Measurements from ENCODE around the gene ALMS1. TPM values are rescaled to one million over a fixed set of nuclear protein-coding genes. Genes with fewer than 3 reads are reported as not detected.

The ALMS1 gene
- total RNA-seq, 1 experiment from 2014 or later: 84.7 TPM

DNA sequence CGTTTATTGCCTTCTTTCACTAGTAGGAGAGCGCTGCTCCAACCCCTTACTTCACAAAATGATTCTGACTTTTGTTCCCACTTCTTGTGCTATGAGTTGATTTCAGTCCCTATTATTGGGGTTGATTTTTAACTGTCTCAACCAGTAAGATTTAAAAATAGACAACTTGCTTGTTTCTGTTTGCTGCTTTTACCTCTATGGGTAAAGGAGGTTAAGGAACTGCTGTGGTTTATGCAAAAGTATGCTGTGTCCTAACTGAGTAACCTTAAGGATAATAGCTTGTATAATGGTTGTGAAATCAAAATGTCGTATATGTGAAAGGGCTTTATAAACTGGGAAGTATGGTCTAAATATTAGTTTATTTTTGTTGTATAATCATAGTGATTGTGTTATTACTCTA is 22.6 kb downstream of the ALMS1 start:
- peak overlapping the region; percentile 28 for H3K27ac ChIP-seq (ENCODE audit: low read length)
- no peaks in the 10 kb centered on the region for H4K20me1 ChIP-seq (ENCODE audit: insufficient read depth, low read depth, low read length)
- H3K79me2 ChIP-seq (ENCODE audit: low read length): peaks cover 94% of the 10 kb centered on the region
- H3K36me3 ChIP-seq (ENCODE audit: insufficient read depth, low read length): peaks cover 19% of the 10 kb centered on the region
- no peaks in the 10 kb centered on the region for H3K9me2 ChIP-seq (replicated peaks; ENCODE audit: insufficient read depth, low read length)
- H3K4me1 ChIP-seq (ENCODE audit: low read length): peaks cover 31% of the 10 kb centered on the region
- no peak overlapping the region for H2AFZ ChIP-seq (ENCODE audit: low read length)
- peak overlapping the region; percentile 3 for H3K4me2 ChIP-seq (ENCODE audit: low read depth, low read length, poor library complexity, severe bottlenecking)
- no peak overlapping the region for H3K9ac ChIP-seq (ENCODE audit: low read length)
- H3K9me3 ChIP-seq (ENCODE audit: low read length): peaks cover 15% of the 10 kb centered on the region
- H3K27me3 ChIP-seq (ENCODE audit: low read length): no peaks in the 10 kb centered on the region
- H3K4me3 ChIP-seq (ENCODE audit: low read length): no peak overlapping the region
- no peak for DNase-seq

DNA sequence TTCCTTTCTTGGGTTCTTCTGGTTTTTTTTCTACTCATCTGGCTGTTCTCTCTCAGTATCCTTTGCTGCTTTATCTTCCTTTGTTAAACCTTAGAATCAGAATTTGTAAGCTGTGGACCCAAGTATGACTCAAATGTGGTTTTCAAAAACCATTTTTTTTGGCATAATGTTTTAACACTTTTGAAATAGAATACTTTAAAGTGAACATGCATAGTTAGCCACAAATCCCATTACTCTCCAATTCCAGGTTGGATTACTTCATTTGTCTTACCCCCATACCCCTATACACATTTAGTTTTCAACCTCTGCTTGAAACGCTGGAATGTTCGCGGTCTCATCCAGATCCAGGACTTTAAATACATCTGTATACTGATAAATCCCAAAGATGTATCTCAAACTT is 29.1 kb downstream of the ALMS1 start:
- Histone ChIP-seq H3K4me2 (ENCODE audit: low read depth, low read length, poor library complexity, severe bottlenecking) (no peak overlapping the region), H2AFZ (ENCODE audit: low read length) (no peak overlapping the region), H3K27me3 (ENCODE audit: low read length) (no peaks in the 10 kb centered on the region), H3K79me2 (ENCODE audit: low read length) (peaks cover 99% of the 10 kb centered on the region), H3K9me3 (ENCODE audit: low read length) (no peaks in the 10 kb centered on the region), H3K27ac (ENCODE audit: low read length) (0 out of 2 replicates have a peak overlapping the region, but pooled peaks have one; percentile 6), H3K4me1 (ENCODE audit: low read length) (peaks cover 25% of the 10 kb centered on the region), H3K9ac (ENCODE audit: low read length) (no peak overlapping the region), H4K20me1 (ENCODE audit: insufficient read depth, low read depth, low read length) (no peaks in the 10 kb centered on the region), H3K36me3 (ENCODE audit: insufficient read depth, low read length) (peaks cover 8% of the 10 kb centered on the region), H3K4me3 (ENCODE audit: low read length) (no peak overlapping the region), H3K9me2 (replicated peaks; ENCODE audit: insufficient read depth, low read length) (no peaks in the 10 kb centered on the region)
- DNase-seq: no peak

DNA sequence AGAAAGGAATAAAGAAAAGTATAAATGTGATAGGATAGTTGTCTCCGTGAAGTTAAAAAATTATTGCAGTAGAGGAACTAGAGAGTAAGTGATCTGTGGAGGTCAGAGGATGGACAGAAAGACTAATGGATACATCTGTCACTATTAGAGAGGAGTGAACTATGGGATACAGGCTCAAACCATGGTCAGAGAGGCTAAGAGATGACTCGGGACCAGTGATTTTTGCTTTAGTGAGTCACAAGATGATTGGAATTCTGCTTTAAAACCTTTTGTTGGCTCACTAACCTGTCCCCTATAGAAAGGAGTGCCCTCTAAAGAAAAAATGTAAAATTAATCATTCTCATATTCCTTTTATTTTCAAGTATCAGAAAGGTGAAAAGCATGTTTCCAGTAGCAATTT is 30.3 kb downstream of the ALMS1 start:
- H3K4me2 ChIP-seq (ENCODE audit: low read depth, low read length, poor library complexity, severe bottlenecking): no peak overlapping the region
- peaks cover 13% of the 10 kb centered on the region; the same call in 1 of the 2 replicates for H3K36me3 ChIP-seq (ENCODE audit: insufficient read depth, low read length)
- no peaks in the 10 kb centered on the region for H4K20me1 ChIP-seq (ENCODE audit: insufficient read depth, low read depth, low read length)
- DNase-seq: no peak
- H3K4me1 ChIP-seq (ENCODE audit: low read length): peaks cover 30% of the 10 kb centered on the region
- H3K9me3 ChIP-seq (ENCODE audit: low read length): no peaks in the 10 kb centered on the region
- H3K27ac ChIP-seq (ENCODE audit: low read length): no peak overlapping the region
- H3K9ac ChIP-seq (ENCODE audit: low read length): no peak overlapping the region
- peaks cover 99% of the 10 kb centered on the region for H3K79me2 ChIP-seq (ENCODE audit: low read length)
- H3K4me3 ChIP-seq (ENCODE audit: low read length): no peak overlapping the region
- H2AFZ ChIP-seq (ENCODE audit: low read length): no peak overlapping the region
- H3K27me3 ChIP-seq (ENCODE audit: low read length): no peaks in the 10 kb centered on the region
- H3K9me2 ChIP-seq (replicated peaks; ENCODE audit: insufficient read depth, low read length): no peaks in the 10 kb centered on the region

DNA sequence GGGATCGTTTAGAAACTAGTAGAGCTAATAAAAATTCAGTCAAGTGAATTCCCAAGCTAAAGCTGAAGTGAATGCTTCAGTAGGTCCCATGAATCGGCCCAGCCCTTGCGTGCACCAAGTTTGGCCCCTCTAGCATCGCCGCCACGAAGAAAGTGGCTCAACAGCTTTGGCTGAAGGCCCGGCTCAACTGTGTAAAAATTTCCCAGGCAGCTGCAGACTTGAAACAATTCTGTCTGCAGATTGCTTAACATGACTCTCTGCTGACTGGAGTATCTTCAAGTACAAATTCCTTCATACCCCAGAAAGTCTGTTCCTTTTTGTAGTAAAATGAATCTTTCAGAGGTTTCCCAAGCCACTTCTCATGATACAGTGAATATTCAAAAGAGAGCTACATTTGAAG is 32.7 kb downstream of the ALMS1 start:
- peaks cover 24% of the 10 kb centered on the region; the same call in 1 of the 2 replicates for H3K36me3 ChIP-seq (ENCODE audit: insufficient read depth, low read length)
- no peak overlapping the region for H3K9ac ChIP-seq (ENCODE audit: low read length)
- no peak for DNase-seq
- no peaks in the 10 kb centered on the region for H3K27me3 ChIP-seq (ENCODE audit: low read length)
- no peak overlapping the region for H2AFZ ChIP-seq (ENCODE audit: low read length)
- no peaks in the 10 kb centered on the region for H3K9me2 ChIP-seq (replicated peaks; ENCODE audit: insufficient read depth, low read length)
- H4K20me1 ChIP-seq (ENCODE audit: insufficient read depth, low read depth, low read length): no peaks in the 10 kb centered on the region
- peaks cover 95% of the 10 kb centered on the region for H3K79me2 ChIP-seq (ENCODE audit: low read length)
- no peak overlapping the region for H3K4me2 ChIP-seq (ENCODE audit: low read depth, low read length, poor library complexity, severe bottlenecking)
- no peaks in the 10 kb centered on the region for H3K9me3 ChIP-seq (ENCODE audit: low read length)
- H3K4me1 ChIP-seq (ENCODE audit: low read length): peaks cover 43% of the 10 kb centered on the region
- H3K4me3 ChIP-seq (ENCODE audit: low read length): no peak overlapping the region
- H3K27ac ChIP-seq (ENCODE audit: low read length): peak overlapping the region; percentile 9; the same call in 1 of the 2 replicates

DNA sequence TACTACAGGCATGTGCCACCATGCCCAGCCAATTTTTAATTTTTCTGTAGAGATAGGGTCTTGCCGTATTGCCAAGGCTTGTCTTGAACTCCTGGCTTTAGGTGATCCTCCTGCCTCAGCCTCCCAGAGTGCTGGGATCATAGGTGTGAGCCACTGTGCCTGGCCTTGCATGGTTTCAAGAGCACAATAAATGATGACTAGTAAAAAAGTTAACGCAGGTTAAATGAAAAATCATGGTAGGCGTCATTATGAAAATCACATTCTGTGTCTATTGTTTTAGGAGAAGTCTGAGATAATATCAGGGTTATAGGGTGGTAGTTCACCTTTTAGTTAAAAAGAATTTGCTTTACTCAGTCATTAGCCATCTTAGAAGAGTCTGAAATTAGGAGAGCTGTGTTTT is 38.3 kb downstream of the ALMS1 start:
- no peak overlapping the region for H2AFZ ChIP-seq (ENCODE audit: low read length)
- no peaks in the 10 kb centered on the region for H3K9me2 ChIP-seq (replicated peaks; ENCODE audit: insufficient read depth, low read length)
- peaks cover 63% of the 10 kb centered on the region for H3K79me2 ChIP-seq (ENCODE audit: low read length)
- H3K36me3 ChIP-seq (ENCODE audit: insufficient read depth, low read length): peaks cover 36% of the 10 kb centered on the region
- no peak overlapping the region for H3K4me3 ChIP-seq (ENCODE audit: low read length)
- H3K4me1 ChIP-seq (ENCODE audit: low read length): peaks cover 61% of the 10 kb centered on the region
- H3K27ac ChIP-seq (ENCODE audit: low read length): no peak overlapping the region
- no peak for DNase-seq
- no peaks in the 10 kb centered on the region for H4K20me1 ChIP-seq (ENCODE audit: insufficient read depth, low read depth, low read length)
- H3K9ac ChIP-seq (ENCODE audit: low read length): no peak overlapping the region
- no peak overlapping the region for H3K4me2 ChIP-seq (ENCODE audit: low read depth, low read length, poor library complexity, severe bottlenecking)
- no peaks in the 10 kb centered on the region for H3K27me3 ChIP-seq (ENCODE audit: low read length)
- H3K9me3 ChIP-seq (ENCODE audit: low read length): no peaks in the 10 kb centered on the region

DNA sequence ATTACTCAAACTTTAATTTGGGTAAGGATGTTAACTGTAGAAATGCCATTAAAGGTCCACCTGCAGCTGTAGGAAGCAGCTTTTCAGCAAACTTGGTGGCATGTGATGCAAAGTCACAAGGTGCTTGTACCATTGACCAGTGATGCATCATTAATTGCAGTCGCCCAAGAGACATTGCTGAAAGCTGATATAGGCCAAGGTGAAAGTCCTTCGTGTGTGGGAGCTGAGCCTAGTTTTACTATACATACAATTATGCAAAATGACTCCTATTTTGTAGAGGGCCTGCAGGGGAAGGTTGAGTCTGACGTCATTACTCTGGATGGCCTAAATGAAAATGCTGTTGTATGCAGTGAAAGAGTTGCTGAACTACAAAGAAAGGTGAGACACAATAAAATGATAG is 40.5 kb downstream of the ALMS1 start:
- Histone ChIP-seq H3K9me2 (replicated peaks; ENCODE audit: insufficient read depth, low read length) (no peaks in the 10 kb centered on the region), H3K79me2 (ENCODE audit: low read length) (peaks cover 44% of the 10 kb centered on the region), H4K20me1 (ENCODE audit: insufficient read depth, low read depth, low read length) (no peaks in the 10 kb centered on the region), H3K4me2 (ENCODE audit: low read depth, low read length, poor library complexity, severe bottlenecking) (peak overlapping the region; percentile 42), H3K4me3 (ENCODE audit: low read length) (peak overlapping the region; percentile 3; the same call in 1 of the 2 replicates), H3K4me1 (ENCODE audit: low read length) (peaks cover 54% of the 10 kb centered on the region), H3K9me3 (ENCODE audit: low read length) (no peaks in the 10 kb centered on the region), H3K27ac (ENCODE audit: low read length) (peak overlapping the region; percentile 83), H3K36me3 (ENCODE audit: insufficient read depth, low read length) (peaks cover 22% of the 10 kb centered on the region), H3K27me3 (ENCODE audit: low read length) (no peaks in the 10 kb centered on the region), H3K9ac (ENCODE audit: low read length) (0 out of 2 replicates have a peak overlapping the region, but pooled peaks have one; percentile 7), H2AFZ (ENCODE audit: low read length) (no peak overlapping the region)
- DNase-seq: peak; percentile 79

DNA sequence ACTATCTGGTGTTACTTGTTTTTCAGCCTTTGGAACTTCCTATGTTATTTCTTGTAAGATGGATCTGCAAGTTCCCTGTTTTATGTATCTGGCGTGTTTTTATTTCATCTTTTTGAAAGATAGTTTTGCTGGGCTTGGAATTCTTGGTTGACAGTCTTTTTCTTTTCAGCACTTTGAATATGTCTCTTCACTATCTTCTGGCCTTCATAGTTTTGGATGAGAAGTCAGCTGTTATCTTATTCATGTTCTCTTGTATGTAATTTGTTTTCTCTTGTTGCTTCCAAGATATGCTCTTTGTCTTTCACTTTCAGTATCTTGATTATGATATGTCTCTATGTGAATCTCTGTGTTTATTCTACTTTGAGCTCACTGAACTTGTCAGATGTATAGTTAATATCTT is 50.4 kb downstream of the ALMS1 start:
- Histone ChIP-seq H2AFZ (ENCODE audit: low read length) (no peak overlapping the region), H3K9me2 (replicated peaks; ENCODE audit: insufficient read depth, low read length) (no peaks in the 10 kb centered on the region), H3K4me1 (ENCODE audit: low read length) (no peaks in the 10 kb centered on the region), H3K36me3 (ENCODE audit: insufficient read depth, low read length) (peaks cover 73% of the 10 kb centered on the region), H3K4me3 (ENCODE audit: low read length) (no peak overlapping the region), H3K79me2 (ENCODE audit: low read length) (peaks cover 60% of the 10 kb centered on the region), H3K9me3 (ENCODE audit: low read length) (peaks cover 16% of the 10 kb centered on the region), H3K9ac (ENCODE audit: low read length) (no peak overlapping the region), H3K27ac (ENCODE audit: low read length) (no peak overlapping the region), H4K20me1 (ENCODE audit: insufficient read depth, low read depth, low read length) (no peaks in the 10 kb centered on the region), H3K4me2 (ENCODE audit: low read depth, low read length, poor library complexity, severe bottlenecking) (no peak overlapping the region), H3K27me3 (ENCODE audit: low read length) (no peaks in the 10 kb centered on the region)
- no peak for DNase-seq

DNA sequence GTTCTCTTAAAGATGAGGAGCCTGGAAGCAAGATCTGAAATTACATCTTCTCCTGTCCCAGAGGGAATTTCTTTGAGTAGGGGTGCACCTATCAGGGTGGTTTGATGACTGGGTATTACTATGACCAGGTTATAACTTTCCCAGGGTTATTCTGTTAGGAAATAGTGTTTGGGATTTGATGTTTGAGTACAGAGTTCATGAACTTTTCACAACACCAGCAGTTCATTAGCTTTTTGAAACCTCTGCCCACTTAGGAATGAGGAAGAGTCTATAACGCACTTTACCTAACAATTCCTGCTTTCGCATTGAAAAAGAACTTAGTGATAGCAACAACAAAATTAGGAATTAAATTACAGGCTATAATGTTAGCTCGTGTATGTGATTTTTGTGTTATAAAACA is 58.6 kb downstream of the ALMS1 start:
- Histone ChIP-seq H3K9me2 (replicated peaks; ENCODE audit: insufficient read depth, low read length) (no peaks in the 10 kb centered on the region), H3K27me3 (ENCODE audit: low read length) (no peaks in the 10 kb centered on the region), H3K27ac (ENCODE audit: low read length) (no peak overlapping the region), H3K4me1 (ENCODE audit: low read length) (no peaks in the 10 kb centered on the region), H3K4me2 (ENCODE audit: low read depth, low read length, poor library complexity, severe bottlenecking) (no peak overlapping the region), H2AFZ (ENCODE audit: low read length) (no peak overlapping the region), H3K9ac (ENCODE audit: low read length) (no peak overlapping the region), H4K20me1 (ENCODE audit: insufficient read depth, low read depth, low read length) (no peaks in the 10 kb centered on the region), H3K36me3 (ENCODE audit: insufficient read depth, low read length) (peaks cover 17% of the 10 kb centered on the region; the same call in 1 of the 2 replicates), H3K9me3 (ENCODE audit: low read length) (no peaks in the 10 kb centered on the region), H3K4me3 (ENCODE audit: low read length) (no peak overlapping the region), H3K79me2 (ENCODE audit: low read length) (peaks cover 26% of the 10 kb centered on the region)
- DNase-seq: no peak
